Gastroesophageal sphincter (tissue), 4 donors: ENCODE measurements around the gene ADAMTS5. TPM values are rescaled to one million over a fixed set of nuclear protein-coding genes. Genes with fewer than 3 reads are reported as not detected.

Experiments
- ATAC-seq: fragments of 150-250 bp; one replicate; pipeline ENCODE4 v1.9.1; 2016; ENCODE audit warnings: mild to moderate bottlenecking, moderate library complexity
- H3K27ac ChIP-seq, 4 donors: fragments of 200-600 bp; sonication (generic) in 3 of 4; 1 replicate in 3 of 4; 2 replicates in 1 of 4; pipeline ENCODE4 v1.5.1; 2016 to 2019
- H3K27me3 ChIP-seq: fragments of 200-600 bp; sonication (generic); one replicate; pipeline ENCODE4 v1.5.1; 2019
- H3K36me3 ChIP-seq, 2 donors: fragments of 200-600 bp; sonication (generic); one replicate each; pipeline ENCODE4 v1.5.1; 2019; ENCODE audit warnings: control low read depth in 1 of 2
- H3K4me1 ChIP-seq, 3 donors: fragments of 200-600 bp; sonication (generic); 1 replicate in 2 of 3; 2 replicates in 1 of 3; pipeline ENCODE4 v1.5.1; 2016 to 2019; ENCODE audit warnings: control low read depth in 2 of 3
- H3K4me3 ChIP-seq, 2 donors: fragments of 200-600 bp; sonication (generic); one replicate each; pipeline ENCODE4 v1.5.1; 2019; ENCODE audit warnings: mild to moderate bottlenecking in 1 of 2, moderate library complexity in 1 of 2
- H3K9me3 ChIP-seq, 3 donors: fragments of 200-600 bp; sonication (generic); one replicate each; pipeline ENCODE4 v1.5.1; 2017 to 2019; ENCODE audit warnings: control low read depth in 2 of 3
- CTCF ChIP-seq, 4 experiments: fragments of 200-600 bp in 2 of 4; fragments of 450-650 bp in 2 of 4; sonication (generic) in 1 of 4; IDR thresholded peaks; one replicate each; pipeline ENCODE4 v1.5.1; 2017 to 2019; ENCODE audit warnings: antibody characterized with exemption in 4 of 4, mild to moderate bottlenecking in 2 of 4, moderate library complexity in 2 of 4
- EP300 ChIP-seq: sonication (generic); formaldehyde crosslinking; IDR thresholded peaks from one replicate; pipeline ENCODE4 v1.6.1; 2017; ENCODE audit warnings: antibody characterized with exemption, mild to moderate bottlenecking
- POLR2A ChIP-seq, 2 donors: fragments of 450-650 bp; IDR thresholded peaks; one replicate each; pipeline ENCODE4 v1.6.1; 2017; ENCODE audit warnings: antibody characterized with exemption in 2 of 2, mild to moderate bottlenecking in 2 of 2, moderate library complexity in 1 of 2
- POLR2AphosphoS5 ChIP-seq: sonication (generic); formaldehyde crosslinking; IDR thresholded peaks from one replicate; pipeline ENCODE4 v1.6.1; 2017; ENCODE audit warnings: antibody characterized with exemption
- WGBS, 2 donors: methylation state at CpG; one replicate each; pipeline ENCODE4 v1.1.5; 2018; ENCODE audit warnings: low coverage in 1 of 2; 5-methylcytosine and 5-hydroxymethylcytosine counted together
- total RNA-seq, 4 donors: library from RNA; depleted of rRNA; stranded (reverse); fragments of >200 nt; gene quantifications; one replicate each; pipeline ENCODE4 v1.1.0, GENCODE V29; 2016

Gene ADAMTS5
- total RNA-seq, 4 donors from 2014 or later, result 16.8 to 55.8 (median 29.0) TPM

DNA sequence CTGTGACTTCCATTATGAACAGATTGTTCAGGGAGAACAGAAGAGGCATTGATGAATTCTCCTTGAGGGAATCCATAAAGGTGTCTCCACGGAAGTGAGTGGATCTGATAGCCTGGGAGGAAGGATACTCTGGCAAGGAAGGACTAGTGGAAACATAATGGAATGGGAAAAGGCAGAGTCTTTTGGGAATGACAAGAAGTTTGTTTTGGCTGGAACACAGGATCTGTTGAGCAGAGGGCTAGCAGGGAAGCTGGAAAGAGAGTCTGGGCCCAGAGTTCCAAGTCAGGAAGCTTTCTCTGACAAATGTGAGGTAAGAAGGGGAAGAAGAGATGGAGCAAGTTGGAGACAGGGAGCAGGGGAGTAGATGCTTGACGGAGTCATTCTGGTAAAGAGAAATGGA lies 8.1 kb downstream of the ADAMTS5 start:
- H3K27ac ChIP-seq, result peak overlapping the region in 1 of 4 donors; percentile 12

GRCh38 chr21:26956813-26957212 lies 10.1 kb downstream of the ADAMTS5 start:
- no peak for TF ChIP-seq POLR2AphosphoS5
- no peak for TF ChIP-seq EP300
- no peak for TF ChIP-seq CTCF (IDR thresholded peaks at IDR 0.05)
- no peak for TF ChIP-seq POLR2A (IDR thresholded peaks at IDR 0.05)
- Histone ChIP-seq H3K27ac (no peak overlapping the region), H3K4me3 (no peak overlapping the region), H3K9me3 (no peaks in the 10 kb centered on the region), H3K4me1 (peaks cover 2 to 96% (median 15%) of the 10 kb centered on the region in 3 donors), H3K27me3 (no peaks in the 10 kb centered on the region), H3K36me3 (peaks cover 0 to 11% of the 10 kb centered on the region in 2 donors)
- WGBS, 2 donors, result 46 to 71% methylated on average over 3 of the region's 3 CpGs
- no peak for ATAC-seq

More for the DNA sequence above, 8.1 kb downstream of the ADAMTS5 start:
- no peak overlapping the region for H3K4me3 ChIP-seq
- no peaks in the 10 kb centered on the region for H3K27me3 ChIP-seq
- H3K4me1 ChIP-seq, result peaks cover 0 to 98% (median 18%) of the 10 kb centered on the region in 3 donors
- TF ChIP-seq CTCF (IDR thresholded peaks at IDR 0.05) (no peak), EP300 (no peak), POLR2A (IDR thresholded peaks at IDR 0.05) (no peak), POLR2AphosphoS5 (no peak)
- 45 to 58% methylated on average over 2 of the region's 2 CpGs for WGBS, 2 donors
- no peak for ATAC-seq
- no peaks in the 10 kb centered on the region for H3K9me3 ChIP-seq
- H3K36me3 ChIP-seq, result no peaks in the 10 kb centered on the region

DNA sequence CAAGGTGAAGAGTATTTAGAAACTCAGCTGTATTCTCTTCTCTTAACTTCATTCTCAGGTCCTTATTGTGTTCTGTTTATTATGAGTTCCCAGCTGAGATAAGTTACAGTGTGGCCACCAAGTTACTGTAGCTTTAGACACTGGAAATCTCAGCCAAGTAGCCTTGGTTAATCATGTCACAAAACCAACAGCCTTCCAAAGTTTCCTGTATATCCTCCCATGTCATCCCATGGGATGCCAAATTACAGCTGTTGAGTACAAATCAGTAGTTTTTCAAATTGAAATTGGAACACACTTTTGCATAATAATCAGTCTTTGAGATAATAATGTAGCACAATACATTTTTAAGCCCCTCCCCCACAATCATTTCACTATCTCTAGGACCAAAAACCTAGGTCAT lies 10.7 kb downstream of the ADAMTS5 start:
- peaks cover 0 to 11% of the 10 kb centered on the region in 2 donors for H3K36me3 ChIP-seq
- H3K27me3 ChIP-seq, result no peaks in the 10 kb centered on the region
- no peak for ATAC-seq
- H3K4me3 ChIP-seq, result no peak overlapping the region
- peaks cover 2 to 93% (median 15%) of the 10 kb centered on the region in 3 donors for H3K4me1 ChIP-seq
- no peak overlapping the region for H3K27ac ChIP-seq
- no peak for TF ChIP-seq POLR2A (IDR thresholded peaks at IDR 0.05)
- H3K9me3 ChIP-seq, result no peaks in the 10 kb centered on the region

GRCh38 chr21:26954662-26955121 lies 12.2 kb downstream of the ADAMTS5 start:
- Histone ChIP-seq H3K4me1 (peaks cover 2 to 77% (median 8%) of the 10 kb centered on the region in 3 donors), H3K36me3 (peaks cover 0 to 11% of the 10 kb centered on the region in 2 donors), H3K27ac (peak overlapping the region in 1 of 4 donors; percentile 4), H3K4me3 (no peak overlapping the region), H3K27me3 (no peaks in the 10 kb centered on the region), H3K9me3 (no peaks in the 10 kb centered on the region)
- ATAC-seq, result no peak
- WGBS, 2 donors, result 88 to 90% methylated on average over 7 to 9 of the region's 9 CpGs
- TF ChIP-seq EP300 (no peak), POLR2AphosphoS5 (no peak), POLR2A (IDR thresholded peaks at IDR 0.05) (no peak), CTCF (IDR thresholded peaks at IDR 0.05) (no peak)

DNA sequence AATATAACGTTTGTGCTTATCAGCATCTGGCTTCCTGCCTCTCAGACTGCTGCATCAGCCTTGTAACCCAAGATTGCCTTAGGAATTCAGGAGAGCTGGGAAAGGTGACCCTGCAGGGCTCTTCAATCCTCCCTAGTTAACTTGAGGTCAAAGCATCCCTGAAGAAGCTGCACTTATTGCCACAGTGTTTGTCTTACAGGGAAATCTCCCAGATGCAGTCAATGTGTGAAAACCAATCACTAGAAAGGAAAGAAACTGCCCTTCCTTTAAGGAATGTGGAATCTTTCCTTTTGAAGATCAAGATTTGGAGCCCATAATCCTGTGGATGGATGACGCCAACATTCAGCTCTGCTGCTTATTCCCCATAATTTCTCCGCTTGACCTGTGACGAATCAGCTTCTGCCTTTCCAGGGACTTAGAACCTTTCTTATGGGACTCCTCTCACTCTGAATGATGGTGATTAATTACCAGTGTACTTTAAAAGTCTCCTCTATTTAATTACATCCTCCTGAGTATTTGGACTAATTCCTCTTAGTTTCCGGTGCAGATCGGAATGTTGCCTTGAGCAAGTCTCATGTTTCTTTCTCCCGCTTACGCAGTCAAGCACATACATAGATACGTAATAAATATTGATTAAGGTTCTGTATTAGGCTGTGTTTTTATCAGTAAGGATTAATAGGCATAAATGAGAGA lies 14.4 kb downstream of the ADAMTS5 start:
- H3K27me3 ChIP-seq, result no peaks in the 10 kb centered on the region
- H3K4me3 ChIP-seq, result no peak overlapping the region
- 62 to 67% methylated on average over 9 of the region's 9 CpGs for WGBS, 2 donors
- H3K9me3 ChIP-seq, result no peaks in the 10 kb centered on the region
- no peak overlapping the region for H3K27ac ChIP-seq
- TF ChIP-seq CTCF (IDR thresholded peaks at IDR 0.05) (no peak), POLR2AphosphoS5 (no peak), EP300 (no peak), POLR2A (IDR thresholded peaks at IDR 0.05) (no peak)
- peaks cover 0 to 66% (median 2%) of the 10 kb centered on the region in 3 donors for H3K4me1 ChIP-seq
- peaks cover 0 to 11% of the 10 kb centered on the region in 2 donors for H3K36me3 ChIP-seq
- ATAC-seq, result no peak
